H1 (cell line): ENCODE measurements around the gene MYD88. TPM values are rescaled to one million over a fixed set of nuclear protein-coding genes. Genes with fewer than 3 reads are reported as not detected.

Experiments used
- NANOG ChIP-seq: IDR thresholded peaks from 2 replicates; pipeline ENCODE4 v1.6.1; 2011; ENCODE audit warnings: low read length, low read depth, mild to moderate bottlenecking, inconsistent platforms; ENCODE audit not compliant: insufficient read depth, poor library complexity, severe bottlenecking
- POLR2AphosphoS5 ChIP-seq: IDR thresholded peaks from 2 replicates; pipeline ENCODE4 v1.6.1; 2011; ENCODE audit warnings: low read depth, low read length
- RAD21 ChIP-seq, 2 experiments: IDR thresholded peaks in 1 of 2; conservative IDR thresholded peaks in 1 of 2; 2 replicates each; pipeline ENCODE4 v1.6.1; 2011; ENCODE audit warnings: low read depth in 2 of 2, low read length in 2 of 2, improper control_type of control experiment in 1 of 2, inconsistent platforms in 1 of 2, mild to moderate bottlenecking in 1 of 2, moderate library complexity in 1 of 2
- TEAD4 ChIP-seq: IDR thresholded peaks from 2 replicates; pipeline ENCODE4 v1.6.1; 2012; ENCODE audit warnings: low read depth, low read length, inconsistent platforms, mixed read lengths
- USF2 ChIP-seq: IDR thresholded peaks from 2 replicates; pipeline ENCODE4 v1.6.1; 2011; ENCODE audit warnings: low read length, improper control_type of control experiment
- polyA plus RNA-seq, 7 experiments: library from polyadenylated mRNA; depleted of rRNA in 3 of 7; stranded (reverse) in 5 of 7; unstranded in 2 of 7; fragments of >200 nt in 5 of 7; fragments of 200-250 nt in 2 of 7; gene quantifications; 1 replicate in 5 of 7; 2 replicates in 1 of 7; 4 replicates in 1 of 7; pipeline versions ENCODE4 v1.2.1 to v1.2.3, GENCODE V29; 2011 to 2013; ENCODE audit warnings: missing spikeins in 2 of 7, mixed read lengths in 2 of 7
- total RNA-seq: library from RNA; stranded (reverse); fragmentation: NEBNext Ultra II Directional; extraction: Animal tissue kit (Norgen Biotek cat#: 25700); gene quantifications from 2 replicates; pipeline ENCODE4 v1.2.1, GENCODE V29; 2021

MYD88 gene
- total and polyA plus RNA-seq, 2 of the 8 experiments (the other 6 are each of a cell fraction or from before 2014, with no cell fraction given), result 22.1 to 22.5 TPM

- no peak for TF ChIP-seq NANOG
- no peak for TF ChIP-seq POLR2AphosphoS5
- no peak for TF ChIP-seq RAD21 (IDR thresholded peaks at IDR 0.05 in 1 of 2, conservative IDR thresholded peaks at IDR 0.05 in 1 of 2; ENCODE audit: low read depth in 2 of 2, low read length in 2 of 2)
- TF ChIP-seq TEAD4, result no peak
- no peak for TF ChIP-seq USF2
Measured at GRCh38 chr3:38110314-38111050, 28.0 kb upstream of the MYD88 start (continued).
